ENCODE measurements around the gene SDCCAG8. TPM values are rescaled to one million over a fixed set of nuclear protein-coding genes. Genes with fewer than 3 reads are reported as not detected.

Gene SDCCAG8
- polyA plus RNA-seq, 1 donor, result 35.0 TPM

DNA sequence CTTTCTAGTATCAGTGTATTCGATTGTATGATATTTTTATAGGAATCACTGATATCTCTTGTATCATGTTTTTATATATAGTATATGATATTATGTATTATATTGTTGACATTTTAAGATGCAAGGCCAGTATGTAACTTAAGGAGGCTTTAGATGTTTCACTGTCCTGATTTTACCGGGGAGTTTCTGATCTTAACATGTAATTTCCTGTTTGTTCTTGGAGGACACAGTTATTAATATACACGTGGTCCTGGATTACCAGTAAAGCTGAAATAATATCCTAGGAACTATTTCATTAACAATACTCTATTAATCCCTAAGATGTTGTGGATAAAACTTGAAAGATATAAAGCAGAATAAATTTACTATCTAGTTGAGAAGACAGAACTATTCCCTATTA lies 19.5 kb downstream of the SDCCAG8 start:
- Histone ChIP-seq H3K9me3 (ENCODE audit: control insufficient read depth, low read depth, low read length) (no peaks in the 10 kb centered on the region), H3K27ac (ENCODE audit: low read length) (no peak overlapping the region), H3K36me3 (ENCODE audit: control insufficient read depth, insufficient read depth, low read length) (peaks cover 28% of the 10 kb centered on the region), H3K27me3 (ENCODE audit: control insufficient read depth, insufficient read depth, low read length) (no peaks in the 10 kb centered on the region), H3K4me1 (ENCODE audit: control insufficient read depth, insufficient read depth, low read length) (peaks cover 3% of the 10 kb centered on the region), H3K4me3 (ENCODE audit: low read length) (no peak overlapping the region)
- no peak for DNase-seq
- no CpG with 5 or more reads among the region's 3 CpGs for WGBS (ENCODE audit: insufficient coverage, low lambda C conversion rate)

DNA sequence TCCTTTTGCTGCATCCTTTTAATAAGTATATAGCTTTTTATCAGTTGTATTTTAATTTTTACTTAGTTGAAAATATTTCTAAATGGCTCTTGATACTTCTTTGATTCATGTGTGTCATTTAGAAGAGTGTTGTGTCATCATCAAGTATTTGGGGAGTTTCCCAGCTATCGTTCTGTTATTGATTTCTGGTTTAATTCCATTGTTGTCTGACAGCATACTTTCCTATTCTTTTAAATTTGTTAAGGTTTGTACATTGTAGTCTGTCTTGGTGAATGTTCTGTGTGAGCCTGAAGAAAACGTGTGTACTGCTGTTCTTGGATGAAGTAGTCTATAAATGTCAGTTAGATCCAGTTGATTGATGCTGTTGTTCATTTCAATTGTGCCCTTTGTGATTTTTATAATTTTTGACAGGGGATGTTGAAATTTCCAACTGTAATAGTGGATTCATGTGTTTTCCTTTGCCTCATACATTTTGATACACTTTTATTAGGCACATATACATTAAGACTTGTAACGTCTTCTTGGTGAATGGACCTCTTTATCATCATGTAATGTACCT lies 24.8 kb downstream of the SDCCAG8 start:
- WGBS (ENCODE audit: insufficient coverage, low lambda C conversion rate), result 80% methylated on average over 1 of the region's 3 CpGs
- Histone ChIP-seq H3K4me3 (ENCODE audit: low read length) (no peak overlapping the region), H3K36me3 (ENCODE audit: control insufficient read depth, insufficient read depth, low read length) (peaks cover 26% of the 10 kb centered on the region), H3K9me3 (ENCODE audit: control insufficient read depth, low read depth, low read length) (peaks cover 7% of the 10 kb centered on the region), H3K4me1 (ENCODE audit: control insufficient read depth, insufficient read depth, low read length) (no peaks in the 10 kb centered on the region), H3K27ac (ENCODE audit: low read length) (no peak overlapping the region), H3K27me3 (ENCODE audit: control insufficient read depth, insufficient read depth, low read length) (no peaks in the 10 kb centered on the region)
- DNase-seq, result no peak

GRCh38 chr1:243281672-243282071 lies 25.8 kb downstream of the SDCCAG8 start:
- Histone ChIP-seq H3K9me3 (ENCODE audit: control insufficient read depth, low read depth, low read length) (peaks cover 7% of the 10 kb centered on the region), H3K4me1 (ENCODE audit: control insufficient read depth, insufficient read depth, low read length) (no peaks in the 10 kb centered on the region), H3K27ac (ENCODE audit: low read length) (no peak overlapping the region), H3K36me3 (ENCODE audit: control insufficient read depth, insufficient read depth, low read length) (peaks cover 25% of the 10 kb centered on the region), H3K4me3 (ENCODE audit: low read length) (no peak overlapping the region), H3K27me3 (ENCODE audit: control insufficient read depth, insufficient read depth, low read length) (no peaks in the 10 kb centered on the region)
- DNase-seq, result no peak
- WGBS (ENCODE audit: insufficient coverage, low lambda C conversion rate), result no CpG with 5 or more reads among the region's 5 CpGs

GRCh38 chr1:243286409-243287122 lies 30.7 kb downstream of the SDCCAG8 start:
- Histone ChIP-seq H3K27ac (ENCODE audit: low read length) (no peak overlapping the region), H3K36me3 (ENCODE audit: control insufficient read depth, insufficient read depth, low read length) (peaks cover 35% of the 10 kb centered on the region), H3K9me3 (ENCODE audit: control insufficient read depth, low read depth, low read length) (peaks cover 7% of the 10 kb centered on the region), H3K4me1 (ENCODE audit: control insufficient read depth, insufficient read depth, low read length) (no peaks in the 10 kb centered on the region), H3K4me3 (ENCODE audit: low read length) (no peak overlapping the region), H3K27me3 (ENCODE audit: control insufficient read depth, insufficient read depth, low read length) (no peaks in the 10 kb centered on the region)
- 93% methylated on average over 3 of the region's 8 CpGs for WGBS (ENCODE audit: insufficient coverage, low lambda C conversion rate)
- no peak for DNase-seq

GRCh38 chr1:243287123-243287460 lies 31.3 kb downstream of the SDCCAG8 start:
- H3K4me3 ChIP-seq (ENCODE audit: low read length), result no peak overlapping the region
- peaks cover 38% of the 10 kb centered on the region for H3K36me3 ChIP-seq (ENCODE audit: control insufficient read depth, insufficient read depth, low read length)
- no peak for DNase-seq
- no peaks in the 10 kb centered on the region for H3K27me3 ChIP-seq (ENCODE audit: control insufficient read depth, insufficient read depth, low read length)
- peaks cover 7% of the 10 kb centered on the region for H3K9me3 ChIP-seq (ENCODE audit: control insufficient read depth, low read depth, low read length)
- no peaks in the 10 kb centered on the region for H3K4me1 ChIP-seq (ENCODE audit: control insufficient read depth, insufficient read depth, low read length)
- peak overlapping the region; percentile 6 for H3K27ac ChIP-seq (ENCODE audit: low read length)
- no CpG with 5 or more reads among the region's 2 CpGs for WGBS (ENCODE audit: insufficient coverage, low lambda C conversion rate)

- Histone ChIP-seq H3K9me3 (ENCODE audit: control insufficient read depth, low read depth, low read length) (peaks cover 4% of the 10 kb centered on the region), H3K4me1 (ENCODE audit: control insufficient read depth, insufficient read depth, low read length) (no peaks in the 10 kb centered on the region), H3K27me3 (ENCODE audit: control insufficient read depth, insufficient read depth, low read length) (no peaks in the 10 kb centered on the region), H3K27ac (ENCODE audit: low read length) (peak overlapping the region; percentile 6), H3K36me3 (ENCODE audit: control insufficient read depth, insufficient read depth, low read length) (peaks cover 38% of the 10 kb centered on the region), H3K4me3 (ENCODE audit: low read length) (no peak overlapping the region)
- 83% methylated on average over 1 of the region's 1 CpG for WGBS (ENCODE audit: insufficient coverage, low lambda C conversion rate)
- DNase-seq, result no peak
Measured at GRCh38 chr1:243287652-243288051, 31.8 kb downstream of the SDCCAG8 start.

GRCh38 chr1:243288062-243288461 lies 32.2 kb downstream of the SDCCAG8 start:
- WGBS (ENCODE audit: insufficient coverage, low lambda C conversion rate), result no CpG with 5 or more reads among the region's 6 CpGs
- Histone ChIP-seq H3K36me3 (ENCODE audit: control insufficient read depth, insufficient read depth, low read length) (peaks cover 38% of the 10 kb centered on the region), H3K9me3 (ENCODE audit: control insufficient read depth, low read depth, low read length) (no peaks in the 10 kb centered on the region), H3K27me3 (ENCODE audit: control insufficient read depth, insufficient read depth, low read length) (no peaks in the 10 kb centered on the region), H3K4me3 (ENCODE audit: low read length) (no peak overlapping the region), H3K27ac (ENCODE audit: low read length) (peak overlapping the region; percentile 14), H3K4me1 (ENCODE audit: control insufficient read depth, insufficient read depth, low read length) (no peaks in the 10 kb centered on the region)
- DNase-seq, result no peak

GRCh38 chr1:243291292-243291691 lies 35.5 kb downstream of the SDCCAG8 start:
- Histone ChIP-seq H3K36me3 (ENCODE audit: control insufficient read depth, insufficient read depth, low read length) (peaks cover 30% of the 10 kb centered on the region), H3K27me3 (ENCODE audit: control insufficient read depth, insufficient read depth, low read length) (no peaks in the 10 kb centered on the region), H3K27ac (ENCODE audit: low read length) (no peak overlapping the region), H3K9me3 (ENCODE audit: control insufficient read depth, low read depth, low read length) (peaks cover 8% of the 10 kb centered on the region), H3K4me1 (ENCODE audit: control insufficient read depth, insufficient read depth, low read length) (no peaks in the 10 kb centered on the region), H3K4me3 (ENCODE audit: low read length) (no peak overlapping the region)
- no peak for DNase-seq
- 100% methylated on average over 1 of the region's 1 CpG for WGBS (ENCODE audit: insufficient coverage, low lambda C conversion rate)

- DNase-seq, result no peak
- no peak overlapping the region for H3K4me3 ChIP-seq (ENCODE audit: low read length)
- no peaks in the 10 kb centered on the region for H3K27me3 ChIP-seq (ENCODE audit: control insufficient read depth, insufficient read depth, low read length)
- peaks cover 24% of the 10 kb centered on the region for H3K36me3 ChIP-seq (ENCODE audit: control insufficient read depth, insufficient read depth, low read length)
- H3K9me3 ChIP-seq (ENCODE audit: control insufficient read depth, low read depth, low read length), result peaks cover 11% of the 10 kb centered on the region
- no peak overlapping the region for H3K27ac ChIP-seq (ENCODE audit: low read length)
- no CpG with 5 or more reads among the region's 5 CpGs for WGBS (ENCODE audit: insufficient coverage, low lambda C conversion rate)
- H3K4me1 ChIP-seq (ENCODE audit: control insufficient read depth, insufficient read depth, low read length), result no peaks in the 10 kb centered on the region
Measured at GRCh38 chr1:243292117-243292516, 36.3 kb downstream of the SDCCAG8 start.

DNA sequence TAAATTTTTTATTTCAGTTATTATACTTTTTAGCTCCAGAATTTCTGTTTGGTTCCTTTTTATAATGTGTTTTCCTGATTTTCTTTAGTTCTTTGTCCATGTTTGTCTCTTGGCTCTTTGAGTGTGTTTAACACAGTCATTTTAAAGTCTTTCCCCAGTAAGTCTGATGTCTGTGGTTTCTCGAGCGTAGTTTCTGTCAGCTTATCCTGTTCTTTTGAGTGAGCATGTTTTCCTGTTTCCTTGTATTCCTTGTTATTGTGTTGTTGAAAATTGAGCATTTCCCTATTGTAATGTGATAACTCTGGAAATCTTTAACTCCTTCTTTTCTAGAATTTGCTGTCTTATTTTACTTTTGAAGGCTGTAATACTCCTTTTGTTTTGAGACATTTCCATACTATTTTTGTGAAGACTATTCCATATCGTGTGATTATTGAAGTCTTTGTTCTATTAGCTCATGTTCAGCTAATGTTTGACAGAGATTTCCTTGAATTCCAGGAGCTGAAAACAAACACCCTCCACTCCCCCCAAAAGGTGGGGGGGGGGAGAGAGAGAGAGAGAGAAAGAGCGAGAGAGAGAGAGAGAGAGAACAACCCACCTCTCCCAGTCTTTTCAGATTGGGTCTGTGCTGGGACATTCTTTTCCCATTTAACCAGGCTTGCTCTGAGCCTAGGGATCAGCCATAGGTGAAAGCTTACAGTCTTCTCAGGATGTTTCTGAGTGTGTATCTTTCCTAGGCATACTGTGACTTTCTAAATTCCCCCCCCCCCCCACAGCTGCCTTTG lies 38.3 kb downstream of the SDCCAG8 start:
- 100% methylated on average over 1 of the region's 4 CpGs for WGBS (ENCODE audit: insufficient coverage, low lambda C conversion rate)
- no peak overlapping the region for H3K27ac ChIP-seq (ENCODE audit: low read length)
- H3K9me3 ChIP-seq (ENCODE audit: control insufficient read depth, low read depth, low read length), result peaks cover 11% of the 10 kb centered on the region
- no peak for DNase-seq
- no peak overlapping the region for H3K4me3 ChIP-seq (ENCODE audit: low read length)
- H3K4me1 ChIP-seq (ENCODE audit: control insufficient read depth, insufficient read depth, low read length), result no peaks in the 10 kb centered on the region
- no peaks in the 10 kb centered on the region for H3K27me3 ChIP-seq (ENCODE audit: control insufficient read depth, insufficient read depth, low read length)
- H3K36me3 ChIP-seq (ENCODE audit: control insufficient read depth, insufficient read depth, low read length), result peaks cover 18% of the 10 kb centered on the region
